Muscle layer of duodenum (tissue), 2 donors: ENCODE measurements around the gene POLR2C.
"Not testable (repeated sequence)": the region's sequence is repeated elsewhere in the genome, so short reads cannot be mapped to it uniquely, and the experiment has no call there.

Source experiments
- H3K27ac ChIP-seq: one replicate; pipeline ENCODE4 v1.7.0; 2013; ENCODE audit warnings: mild to moderate bottlenecking, low read length
- H3K27me3 ChIP-seq: one replicate; pipeline ENCODE4 v1.7.0; 2013; ENCODE audit warnings: low read depth, mild to moderate bottlenecking, control low read depth, low read length
- H3K36me3 ChIP-seq, 2 donors: one replicate each; pipeline ENCODE4 v1.7.0; 2013; ENCODE audit warnings: low read length in 2 of 2, control low read depth in 1 of 2, mild to moderate bottlenecking in 1 of 2; ENCODE audit not compliant: insufficient read depth in 2 of 2, control insufficient read depth in 1 of 2
- H3K4me1 ChIP-seq, 2 donors: one replicate each; pipeline ENCODE4 v1.7.0; 2013; ENCODE audit warnings: low read length in 2 of 2, mild to moderate bottlenecking in 2 of 2, control low read depth in 1 of 2, moderate library complexity in 1 of 2; ENCODE audit not compliant: insufficient read depth in 2 of 2, control insufficient read depth in 1 of 2
- H3K4me3 ChIP-seq, 2 donors: one replicate each; pipeline ENCODE4 v1.7.0; 2013; ENCODE audit warnings: low read length in 2 of 2, low read depth in 1 of 2, mild to moderate bottlenecking in 1 of 2
- H3K9me3 ChIP-seq, 2 donors: one replicate each; pipeline ENCODE4 v1.7.0; 2013; ENCODE audit warnings: low read length in 2 of 2, control low read depth in 1 of 2, mild to moderate bottlenecking in 1 of 2; ENCODE audit not compliant: control insufficient read depth in 1 of 2
- donor health status: healthy.

The POLR2C gene

DNA sequence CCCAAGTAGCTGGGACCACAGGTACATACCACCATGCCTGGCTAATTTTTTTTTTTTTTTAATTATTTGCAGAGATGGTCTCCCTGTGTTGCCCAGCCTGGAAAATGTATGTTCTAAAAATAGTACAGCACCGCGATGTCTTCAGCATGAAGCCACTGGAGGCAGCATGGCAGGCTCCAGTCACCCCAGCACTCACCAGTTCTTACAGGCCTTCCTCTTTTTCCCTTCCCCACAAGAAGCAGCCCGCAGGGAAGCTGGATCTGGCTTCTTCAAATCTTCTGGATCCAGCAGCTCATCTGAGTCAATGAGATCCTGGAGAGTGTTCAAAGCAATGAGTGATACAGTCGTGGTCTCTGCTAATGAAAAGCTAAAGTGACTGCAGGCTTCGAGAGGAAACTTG is 31.5 kb upstream of the POLR2C start:
- Histone ChIP-seq H3K36me3 (peaks cover 55 to 78% of the 10 kb centered on the region in 2 donors), H3K4me3 (no peak overlapping the region), H3K9me3 (no peaks in the 10 kb centered on the region), H3K27me3 (no peaks in the 10 kb centered on the region), H3K27ac (no peak overlapping the region), H3K4me1 (no peaks in the 10 kb centered on the region)

DNA sequence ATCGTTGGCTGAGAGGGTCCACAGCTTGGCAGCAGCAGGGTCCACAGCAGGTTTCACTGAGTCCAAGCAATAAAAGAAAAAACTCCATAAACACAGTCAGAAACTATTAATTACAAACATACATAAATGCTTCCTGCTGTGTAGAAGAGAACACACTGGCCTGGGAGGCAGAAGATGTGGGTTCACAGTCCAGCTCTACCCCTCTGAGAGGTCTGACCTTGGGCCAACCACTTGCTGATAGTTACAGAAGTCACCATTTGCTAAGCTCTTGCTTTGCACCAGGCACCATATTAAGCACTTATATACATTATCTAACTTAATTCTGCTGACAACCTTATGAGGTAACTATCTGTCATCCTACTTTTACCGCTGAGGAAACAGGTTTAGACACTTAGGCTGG is 30.0 kb upstream of the POLR2C start:
- no peak overlapping the region for H3K27ac ChIP-seq
- no peak overlapping the region for H3K4me3 ChIP-seq
- H3K4me1 ChIP-seq: no peaks in the 10 kb centered on the region
- H3K27me3 ChIP-seq: no peaks in the 10 kb centered on the region
- H3K9me3 ChIP-seq: no peaks in the 10 kb centered on the region
- H3K36me3 ChIP-seq: peaks cover 56 to 87% of the 10 kb centered on the region in 2 donors

DNA sequence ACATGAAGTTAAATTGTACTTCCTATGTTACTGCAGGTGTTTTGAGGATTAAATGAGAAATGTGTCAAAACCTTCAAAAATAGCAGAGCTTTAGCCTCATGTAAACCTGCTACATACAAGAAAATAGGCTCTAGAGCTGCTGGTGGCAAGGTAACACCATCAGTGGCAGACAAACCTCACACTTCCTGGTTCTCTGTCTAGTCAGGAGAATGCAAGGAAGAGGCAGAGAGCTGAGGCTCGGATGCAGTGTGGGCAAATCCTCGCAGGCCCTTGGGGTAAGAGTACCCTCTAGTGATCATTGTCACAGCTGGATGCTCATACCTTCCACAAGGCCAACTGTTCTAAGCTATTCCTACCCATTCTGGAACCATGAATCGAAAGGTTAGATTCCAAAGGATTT is 29.5 kb upstream of the POLR2C start:
- no peak overlapping the region for H3K27ac ChIP-seq
- H3K9me3 ChIP-seq: no peaks in the 10 kb centered on the region
- H3K4me3 ChIP-seq: no peak overlapping the region
- H3K27me3 ChIP-seq: no peaks in the 10 kb centered on the region
- peaks cover 58 to 82% of the 10 kb centered on the region in 2 donors for H3K36me3 ChIP-seq
- no peaks in the 10 kb centered on the region for H3K4me1 ChIP-seq

DNA sequence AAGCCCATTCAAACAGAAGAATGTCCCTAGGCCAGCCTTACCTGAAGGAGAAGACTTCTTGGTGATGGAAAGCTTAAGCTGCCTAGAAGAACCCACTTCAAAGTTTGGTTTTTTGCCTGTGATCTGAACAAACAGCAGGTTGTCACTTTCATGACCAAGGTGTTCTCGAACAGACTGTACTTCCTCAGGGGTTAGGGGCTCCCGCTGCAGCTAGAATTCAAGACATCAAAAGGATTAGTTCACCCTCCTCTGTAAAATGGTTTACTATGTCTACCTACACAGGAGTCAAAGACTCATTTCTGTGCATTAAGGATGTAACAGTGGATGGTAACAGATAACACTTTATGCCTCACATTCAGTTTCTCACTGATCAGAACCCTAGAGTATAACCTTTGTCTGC is 28.5 kb upstream of the POLR2C start:
- Histone ChIP-seq H3K4me1 (no peaks in the 10 kb centered on the region), H3K27ac (no peak overlapping the region), H3K4me3 (no peak overlapping the region), H3K27me3 (no peaks in the 10 kb centered on the region), H3K9me3 (no peaks in the 10 kb centered on the region), H3K36me3 (peaks cover 61 to 80% of the 10 kb centered on the region in 2 donors)

DNA sequence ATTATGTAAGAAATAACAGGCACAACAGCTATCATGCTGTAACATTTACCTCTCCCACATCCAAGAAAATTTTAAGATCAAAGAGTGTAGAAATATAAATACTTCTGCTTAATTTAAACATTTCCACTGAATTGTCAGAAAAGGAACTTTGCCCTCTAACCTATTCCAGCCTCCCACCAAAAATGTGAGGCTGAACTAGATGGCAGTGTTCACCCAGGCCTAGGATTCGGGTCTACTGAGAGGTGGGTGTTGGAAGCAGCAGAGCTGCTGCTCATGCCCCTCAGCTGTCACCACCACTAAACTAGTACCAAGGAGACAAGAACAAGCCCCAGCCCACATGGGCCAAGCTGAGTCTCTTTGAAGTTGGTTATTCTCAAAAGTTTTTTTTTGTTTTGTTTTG is 26.6 kb upstream of the POLR2C start:
- H3K4me1 ChIP-seq: no peaks in the 10 kb centered on the region
- H3K27me3 ChIP-seq: no peaks in the 10 kb centered on the region
- no peaks in the 10 kb centered on the region for H3K9me3 ChIP-seq
- peaks cover 60 to 84% of the 10 kb centered on the region in 2 donors for H3K36me3 ChIP-seq
- no peak overlapping the region for H3K4me3 ChIP-seq
- no peak overlapping the region for H3K27ac ChIP-seq

DNA sequence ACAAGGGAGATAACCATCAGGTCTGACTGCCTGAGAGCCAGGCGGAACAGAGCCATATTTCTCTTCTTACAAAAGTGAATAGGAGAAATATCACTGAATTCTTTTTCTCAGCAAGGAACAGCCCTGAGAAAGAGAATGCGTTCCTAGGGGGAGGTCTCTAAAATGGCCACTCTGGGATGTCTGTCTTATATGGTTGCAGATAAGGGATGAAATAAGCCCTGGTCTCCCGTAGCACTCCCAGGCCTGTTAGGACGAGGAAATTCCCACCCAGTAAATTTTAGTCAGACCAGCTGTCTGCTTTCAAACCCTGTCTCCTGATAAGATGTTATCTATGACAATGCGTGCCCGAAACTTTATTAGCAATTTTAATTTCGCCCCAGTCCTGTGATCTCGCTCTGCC is 22.5 kb upstream of the POLR2C start:
- not testable (repeated sequence) for H3K4me3 ChIP-seq, H3K9me3 ChIP-seq, H3K27me3 ChIP-seq, H3K4me1 ChIP-seq, H3K27ac ChIP-seq
- H3K36me3 ChIP-seq: peaks cover 33 to 44% of the 10 kb centered on the region in 2 donors

DNA sequence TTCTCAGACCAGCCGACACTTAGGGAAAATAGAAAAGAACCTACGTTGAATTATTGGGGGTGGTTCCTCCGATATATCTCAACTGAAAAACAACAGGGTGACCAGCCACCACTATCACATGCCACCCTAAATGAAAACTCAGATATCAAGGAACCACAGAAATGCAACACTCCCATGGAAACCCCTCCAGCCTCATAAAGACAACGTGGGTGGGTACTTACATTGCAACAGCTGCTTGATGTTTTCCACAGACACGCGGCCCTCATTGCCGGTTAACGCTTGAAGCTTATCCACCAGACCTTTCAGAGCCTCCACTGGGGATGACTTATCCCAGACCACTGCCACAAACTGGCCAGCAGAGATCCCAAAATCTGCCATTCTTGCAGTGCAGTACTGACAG is 21.9 kb upstream of the POLR2C start:
- not testable (repeated sequence) for H3K4me3 ChIP-seq, H3K27me3 ChIP-seq, H3K4me1 ChIP-seq, H3K9me3 ChIP-seq, H3K27ac ChIP-seq
- peaks cover 28 to 39% of the 10 kb centered on the region in 2 donors for H3K36me3 ChIP-seq

DNA sequence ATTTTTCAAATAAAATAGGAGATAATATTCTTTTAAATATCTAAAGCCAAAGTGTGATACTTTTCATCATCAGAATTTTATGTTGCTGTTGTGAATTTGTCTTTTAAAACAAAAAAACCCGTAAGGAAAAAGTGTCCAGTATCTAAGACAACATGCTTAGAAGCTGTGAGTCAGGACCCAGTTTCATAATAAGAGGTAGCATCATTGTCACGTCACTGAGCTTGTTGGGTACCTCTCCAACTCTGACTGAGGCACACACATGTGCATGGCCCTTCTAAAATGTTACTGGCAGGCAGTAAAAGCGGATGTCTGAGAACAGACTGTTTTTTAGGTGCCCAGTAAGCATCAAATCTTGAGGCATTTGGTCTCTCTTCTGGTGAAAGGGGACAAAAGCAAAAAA is 17.8 kb upstream of the POLR2C start:
- Histone ChIP-seq H3K9me3 (no peaks in the 10 kb centered on the region), H3K4me3 (no peak overlapping the region), H3K27ac (no peak overlapping the region), H3K4me1 (peaks cover 0 to 24% of the 10 kb centered on the region in 2 donors), H3K36me3 (peaks cover 8 to 11% of the 10 kb centered on the region in 2 donors), H3K27me3 (no peaks in the 10 kb centered on the region)

DNA sequence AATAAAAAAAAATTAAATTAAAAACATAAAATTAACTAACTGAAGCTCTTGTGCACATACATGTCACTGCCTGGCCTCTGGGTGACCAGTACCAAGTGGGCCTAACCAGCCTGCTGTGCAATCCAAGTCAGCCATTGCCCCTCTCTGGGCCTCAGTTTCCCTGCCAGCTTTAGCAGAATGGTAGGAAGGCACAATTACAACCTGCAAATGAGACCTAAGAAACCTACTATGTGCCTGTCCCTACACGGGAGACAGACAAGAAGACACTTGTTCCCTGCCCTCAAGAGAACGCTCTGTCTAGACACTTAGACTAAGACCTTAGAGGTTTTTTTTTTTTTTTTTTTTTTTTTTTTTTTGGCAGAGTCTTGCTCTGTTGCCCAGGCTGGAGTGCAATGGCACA is 17.0 kb upstream of the POLR2C start:
- no peaks in the 10 kb centered on the region for H3K9me3 ChIP-seq

DNA sequence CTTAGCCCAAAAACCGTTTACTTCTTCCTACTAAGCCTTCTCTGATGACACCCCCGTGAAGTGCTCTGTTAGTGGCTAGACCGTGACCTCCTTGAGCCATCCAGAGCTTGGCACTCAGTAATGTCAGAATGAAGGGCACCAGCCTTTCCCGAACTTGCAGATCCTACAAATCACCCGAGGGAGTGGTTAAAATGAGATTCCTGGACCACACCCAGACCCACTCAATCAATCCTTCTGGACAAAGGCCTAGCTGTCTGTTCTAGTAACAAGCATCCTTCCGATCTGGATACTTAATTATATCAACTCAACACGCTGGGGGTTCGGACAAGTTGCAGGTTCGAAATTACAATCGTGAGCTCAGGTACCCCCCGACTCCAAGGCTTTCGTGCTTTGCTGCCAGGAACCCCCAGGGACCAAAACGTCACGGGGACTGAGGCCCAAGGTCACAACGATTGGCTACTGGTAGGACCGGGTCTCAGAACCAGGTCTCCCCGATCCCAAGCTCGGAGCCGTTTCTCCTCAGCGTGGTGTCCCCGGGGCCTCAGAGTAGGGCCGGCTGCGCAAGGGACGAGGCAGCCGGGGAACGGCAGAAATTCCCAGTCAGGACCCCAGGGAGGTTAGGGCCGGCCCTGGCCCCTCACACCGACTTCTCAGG is 15.8 kb upstream of the POLR2C start:
- Histone ChIP-seq H3K9me3 (no peaks in the 10 kb centered on the region), H3K4me3 (peak overlapping the region; percentile 76 to 93), H3K27me3 (no peaks in the 10 kb centered on the region), H3K36me3 (peaks cover 0 to 9% of the 10 kb centered on the region in 2 donors), H3K4me1 (peaks cover 0 to 24% of the 10 kb centered on the region in 2 donors), H3K27ac (peak overlapping the region; percentile 91)

More for the DNA sequence above, 17.0 kb upstream of the POLR2C start:
- no peaks in the 10 kb centered on the region for H3K27me3 ChIP-seq
- no peak overlapping the region for H3K27ac ChIP-seq
- peaks cover 3 to 7% of the 10 kb centered on the region in 2 donors for H3K36me3 ChIP-seq
- no peak overlapping the region for H3K4me3 ChIP-seq
- peaks cover 0 to 24% of the 10 kb centered on the region in 2 donors for H3K4me1 ChIP-seq

DNA sequence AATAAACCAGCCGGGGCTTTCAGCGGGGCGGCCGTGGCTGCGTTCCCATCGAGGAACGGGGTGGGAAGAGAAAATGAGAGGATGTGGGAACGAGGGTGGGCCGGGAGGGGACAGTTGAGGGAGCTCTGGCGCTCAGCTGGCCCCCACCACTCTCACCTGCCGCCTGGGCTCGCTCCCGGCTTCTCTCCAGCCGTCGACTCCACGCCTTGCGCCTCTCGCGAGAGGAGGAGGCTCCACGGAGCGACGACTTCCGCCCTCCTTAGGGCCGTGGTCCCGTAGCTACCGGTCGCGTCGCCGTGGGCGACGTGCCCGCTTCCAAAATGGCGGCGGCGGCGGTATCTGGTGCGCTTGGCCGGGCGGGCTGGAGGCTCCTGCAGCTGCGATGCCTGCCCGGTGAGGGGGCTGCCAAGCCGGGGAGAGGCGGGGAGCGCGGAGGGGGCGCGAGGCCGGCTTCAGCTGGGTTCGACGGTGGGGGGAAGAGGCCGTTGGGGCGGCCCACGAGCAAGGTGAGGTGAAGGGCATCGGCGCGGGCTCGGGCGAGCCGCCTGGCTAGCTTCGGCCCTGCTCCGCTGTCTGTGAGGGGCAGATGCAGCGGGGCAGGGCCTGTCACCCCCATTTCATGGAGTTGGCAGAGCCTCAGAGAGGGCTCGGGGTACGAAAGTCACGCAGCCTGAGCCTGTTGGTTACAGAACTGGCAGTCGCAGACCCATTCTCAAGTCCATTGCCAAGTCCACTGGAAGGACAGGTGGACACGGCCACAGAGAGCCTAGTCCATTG is 15.1 kb upstream of the POLR2C start, which contains the start of the genes CIAPIN1 and COQ9:
CIAPIN1 (minus strand) TSS at position 200 of the 777 bp plus-strand sequence. CDS start 6,457 bp downstream, outside the sequence.
COQ9 (plus strand) TSS at position 294 of the 777 bp plus-strand sequence; CDS start at position 321, 27 bp downstream.
- no peaks in the 10 kb centered on the region for H3K27me3 ChIP-seq
- peak within 1 kb of the TSS; percentile 91 for H3K27ac ChIP-seq
- peaks cover 7 to 13% of the 10 kb centered on the region in 2 donors for H3K36me3 ChIP-seq
- H3K9me3 ChIP-seq: no peaks in the 10 kb centered on the region
- H3K4me1 ChIP-seq: peaks cover 0 to 24% of the 10 kb centered on the region in 2 donors
- peak within 1 kb of the TSS; percentile 76 to 93 for H3K4me3 ChIP-seq
